Muscle layer of duodenum (tissue), 2 donors: ENCODE data around the gene KLHL35.

Source experiments
- H3K27ac ChIP-seq: one replicate; pipeline ENCODE4 v1.7.0; 2013; ENCODE audit warnings: mild to moderate bottlenecking, low read length
- H3K27me3 ChIP-seq: one replicate; pipeline ENCODE4 v1.7.0; 2013; ENCODE audit warnings: low read depth, mild to moderate bottlenecking, control low read depth, low read length
- H3K36me3 ChIP-seq, 2 donors: one replicate each; pipeline ENCODE4 v1.7.0; 2013; ENCODE audit warnings: low read length in 2 of 2, control low read depth in 1 of 2, mild to moderate bottlenecking in 1 of 2; ENCODE audit not compliant: insufficient read depth in 2 of 2, control insufficient read depth in 1 of 2
- H3K4me1 ChIP-seq, 2 donors: one replicate each; pipeline ENCODE4 v1.7.0; 2013; ENCODE audit warnings: low read length in 2 of 2, mild to moderate bottlenecking in 2 of 2, control low read depth in 1 of 2, moderate library complexity in 1 of 2; ENCODE audit not compliant: insufficient read depth in 2 of 2, control insufficient read depth in 1 of 2
- H3K4me3 ChIP-seq, 2 donors: one replicate each; pipeline ENCODE4 v1.7.0; 2013; ENCODE audit warnings: low read length in 2 of 2, low read depth in 1 of 2, mild to moderate bottlenecking in 1 of 2
- H3K9me3 ChIP-seq, 2 donors: one replicate each; pipeline ENCODE4 v1.7.0; 2013; ENCODE audit warnings: low read length in 2 of 2, control low read depth in 1 of 2, mild to moderate bottlenecking in 1 of 2; ENCODE audit not compliant: control insufficient read depth in 1 of 2
- donor health status: healthy.

KLHL35 gene, protein sequence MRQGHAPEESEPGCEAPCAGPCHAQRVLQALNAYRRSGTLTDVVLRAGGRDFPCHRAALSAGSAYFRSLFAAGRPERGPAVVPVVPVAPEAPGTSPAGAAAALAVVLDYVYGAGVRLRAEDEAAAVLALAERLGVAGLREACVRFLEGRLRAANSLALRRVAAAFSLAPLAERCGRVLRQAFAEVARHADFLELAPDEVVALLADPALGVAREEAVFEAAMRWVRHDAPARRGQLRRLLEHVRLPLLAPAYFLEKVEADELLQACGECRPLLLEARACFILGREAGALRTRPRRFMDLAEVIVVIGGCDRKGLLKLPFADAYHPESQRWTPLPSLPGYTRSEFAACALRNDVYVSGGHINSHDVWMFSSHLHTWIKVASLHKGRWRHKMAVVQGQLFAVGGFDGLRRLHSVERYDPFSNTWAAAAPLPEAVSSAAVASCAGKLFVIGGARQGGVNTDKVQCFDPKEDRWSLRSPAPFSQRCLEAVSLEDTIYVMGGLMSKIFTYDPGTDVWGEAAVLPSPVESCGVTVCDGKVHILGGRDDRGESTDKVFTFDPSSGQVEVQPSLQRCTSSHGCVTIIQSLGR

DNA sequence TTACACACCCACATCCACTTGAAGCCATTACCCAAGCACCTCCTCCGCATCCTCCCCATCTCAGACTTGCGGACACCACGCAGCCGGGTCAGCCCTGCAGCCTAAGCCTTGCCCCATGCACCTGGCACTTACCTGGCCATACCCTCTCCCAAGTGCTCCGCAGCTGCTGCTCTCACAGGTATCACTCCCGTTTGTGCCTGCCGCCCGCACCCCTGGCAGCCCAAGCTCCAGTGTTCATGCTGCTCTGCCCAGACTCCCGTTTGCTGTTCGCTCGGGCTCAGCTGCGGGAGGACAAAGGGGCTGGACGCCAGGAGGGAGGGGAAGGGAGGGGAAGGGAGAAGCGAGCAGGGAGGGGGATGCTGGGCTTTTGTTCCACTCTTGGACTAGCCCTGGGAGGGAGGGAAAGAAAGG, at the start of gene KLHL35:
KLHL35 (minus strand) TSS at position 293 of the 411 bp plus-strand sequence. CDS start 2,574 bp downstream, outside the sequence.
- H3K36me3 ChIP-seq, result no peaks in the 10 kb centered on the region
- H3K4me3 ChIP-seq, result no peak within 1 kb of the TSS
- peaks cover 0 to 6% of the 10 kb centered on the region in 2 donors for H3K4me1 ChIP-seq
- peaks cover 28% of the 10 kb centered on the region for H3K27me3 ChIP-seq
- no peak within 1 kb of the TSS for H3K27ac ChIP-seq
- H3K9me3 ChIP-seq, result no peaks in the 10 kb centered on the region

DNA sequence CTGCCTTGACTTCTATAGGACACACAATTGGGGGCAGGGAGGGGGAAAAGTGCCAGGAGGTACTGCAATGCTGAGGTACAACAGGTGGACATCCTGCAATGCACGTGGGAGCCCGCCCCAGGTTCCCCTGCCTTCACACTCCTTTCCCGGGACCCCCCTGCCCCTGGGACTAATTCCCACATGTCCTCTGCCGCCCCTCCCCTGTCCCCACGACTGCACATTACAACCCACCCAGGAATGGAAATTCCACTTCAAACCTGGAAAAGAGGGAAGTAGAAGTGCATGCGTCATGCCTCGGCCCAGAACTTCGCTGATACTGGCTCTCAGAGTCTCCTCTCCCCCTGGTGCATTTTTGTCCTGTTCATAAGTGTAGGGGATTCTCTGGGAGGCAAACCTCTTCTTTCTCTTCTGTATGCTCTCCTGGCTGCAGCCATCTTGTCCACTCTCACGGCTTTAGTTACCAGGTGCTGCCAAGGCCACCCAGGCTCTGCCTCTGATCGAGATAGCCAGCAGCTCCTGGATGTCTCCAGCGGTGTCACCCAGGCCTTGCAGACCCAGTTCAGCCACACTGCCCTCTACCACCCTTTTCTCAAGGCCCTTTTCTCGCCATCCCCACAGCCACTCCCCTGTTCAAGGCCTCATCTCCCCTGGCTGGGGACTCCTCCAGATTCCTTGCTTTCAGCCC, 49.1 kb upstream of the KLHL35 start:
- Histone ChIP-seq H3K4me1 (no peaks in the 10 kb centered on the region), H3K27me3 (no peaks in the 10 kb centered on the region), H3K27ac (no peak overlapping the region), H3K9me3 (no peaks in the 10 kb centered on the region), H3K36me3 (no peaks in the 10 kb centered on the region), H3K4me3 (no peak overlapping the region)

DNA sequence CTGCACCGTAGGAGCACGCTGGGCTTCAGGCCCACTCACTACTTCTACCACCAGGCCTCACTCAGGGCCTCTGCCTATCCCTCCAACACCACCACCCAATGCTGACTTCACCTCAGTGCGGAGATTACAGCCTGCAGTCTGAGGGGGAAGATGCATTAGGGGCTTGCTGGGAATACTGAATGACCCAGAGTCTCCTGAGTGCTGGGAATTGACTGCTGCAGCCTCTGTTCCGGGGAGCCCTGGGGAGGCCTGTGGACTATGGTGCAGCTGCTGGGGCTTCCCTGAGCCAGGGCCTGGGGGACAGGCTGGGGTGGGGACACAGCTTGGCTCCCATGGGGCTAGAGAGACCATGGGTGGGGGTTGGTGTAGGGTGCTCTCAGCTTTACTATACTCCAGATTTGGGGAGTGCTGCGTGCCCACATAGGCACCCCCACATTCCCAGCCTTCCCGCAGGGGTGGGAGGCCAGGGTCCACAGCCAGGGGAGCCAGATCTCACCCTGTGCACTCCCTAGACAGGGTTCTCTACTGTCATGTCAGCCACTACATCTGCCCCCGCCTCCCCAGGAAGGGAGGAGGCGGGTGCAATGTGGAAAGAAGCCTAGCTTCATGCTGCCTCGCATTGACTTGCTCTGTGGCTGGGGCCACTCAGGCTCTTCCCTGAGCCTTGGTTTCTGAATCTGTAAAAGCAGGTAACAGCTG, 48.4 kb upstream of the KLHL35 start:
- no peak overlapping the region for H3K4me3 ChIP-seq
- peaks cover 0 to under 1% of the 10 kb centered on the region in 2 donors for H3K4me1 ChIP-seq
- no peaks in the 10 kb centered on the region for H3K27me3 ChIP-seq
- H3K27ac ChIP-seq, result no peak overlapping the region
- no peaks in the 10 kb centered on the region for H3K9me3 ChIP-seq
- no peaks in the 10 kb centered on the region for H3K36me3 ChIP-seq

- Histone ChIP-seq H3K4me3 (no peak overlapping the region), H3K36me3 (no peaks in the 10 kb centered on the region), H3K27ac (no peak overlapping the region), H3K9me3 (no peaks in the 10 kb centered on the region), H3K27me3 (no peaks in the 10 kb centered on the region), H3K4me1 (peaks cover 6% of the 10 kb centered on the region in 2 donors)
Measured at GRCh38 chr11:75480185-75481175, 47.5 kb upstream of the KLHL35 start.

GRCh38 chr11:75479597-75480145, 46.7 kb upstream of the KLHL35 start:
- no peak overlapping the region for H3K27ac ChIP-seq
- H3K9me3 ChIP-seq, result no peaks in the 10 kb centered on the region
- peaks cover 6 to 7% of the 10 kb centered on the region in 2 donors for H3K4me1 ChIP-seq
- no peaks in the 10 kb centered on the region for H3K36me3 ChIP-seq
- no peak overlapping the region for H3K4me3 ChIP-seq
- H3K27me3 ChIP-seq, result no peaks in the 10 kb centered on the region

- no peaks in the 10 kb centered on the region for H3K36me3 ChIP-seq
- no peak overlapping the region for H3K4me3 ChIP-seq
- no peaks in the 10 kb centered on the region for H3K27me3 ChIP-seq
- H3K27ac ChIP-seq, result no peak overlapping the region
- H3K9me3 ChIP-seq, result no peaks in the 10 kb centered on the region
- H3K4me1 ChIP-seq, result peaks cover 6 to 11% of the 10 kb centered on the region in 2 donors
Measured at GRCh38 chr11:75478783-75479596, 46.0 kb upstream of the KLHL35 start.

- Histone ChIP-seq H3K27ac (no peak overlapping the region), H3K36me3 (no peaks in the 10 kb centered on the region), H3K4me3 (no peak overlapping the region), H3K4me1 (peaks cover 6 to 11% of the 10 kb centered on the region in 2 donors), H3K27me3 (no peaks in the 10 kb centered on the region), H3K9me3 (no peaks in the 10 kb centered on the region)
Measured at GRCh38 chr11:75477614-75477935, 44.6 kb upstream of the KLHL35 start.

- Histone ChIP-seq H3K27ac (no peak overlapping the region), H3K27me3 (no peaks in the 10 kb centered on the region), H3K36me3 (no peaks in the 10 kb centered on the region), H3K4me1 (peaks cover 6 to 11% of the 10 kb centered on the region in 2 donors), H3K4me3 (no peak overlapping the region), H3K9me3 (no peaks in the 10 kb centered on the region)
Measured at GRCh38 chr11:75476739-75477613, 44.0 kb upstream of the KLHL35 start.
